ENCODE data around the gene LYRM9.
"Not testable (repeated sequence)": the region's sequence is repeated elsewhere in the genome, so short reads cannot be mapped to it uniquely, and the experiment has no call there.

The LYRM9 gene

DNA sequence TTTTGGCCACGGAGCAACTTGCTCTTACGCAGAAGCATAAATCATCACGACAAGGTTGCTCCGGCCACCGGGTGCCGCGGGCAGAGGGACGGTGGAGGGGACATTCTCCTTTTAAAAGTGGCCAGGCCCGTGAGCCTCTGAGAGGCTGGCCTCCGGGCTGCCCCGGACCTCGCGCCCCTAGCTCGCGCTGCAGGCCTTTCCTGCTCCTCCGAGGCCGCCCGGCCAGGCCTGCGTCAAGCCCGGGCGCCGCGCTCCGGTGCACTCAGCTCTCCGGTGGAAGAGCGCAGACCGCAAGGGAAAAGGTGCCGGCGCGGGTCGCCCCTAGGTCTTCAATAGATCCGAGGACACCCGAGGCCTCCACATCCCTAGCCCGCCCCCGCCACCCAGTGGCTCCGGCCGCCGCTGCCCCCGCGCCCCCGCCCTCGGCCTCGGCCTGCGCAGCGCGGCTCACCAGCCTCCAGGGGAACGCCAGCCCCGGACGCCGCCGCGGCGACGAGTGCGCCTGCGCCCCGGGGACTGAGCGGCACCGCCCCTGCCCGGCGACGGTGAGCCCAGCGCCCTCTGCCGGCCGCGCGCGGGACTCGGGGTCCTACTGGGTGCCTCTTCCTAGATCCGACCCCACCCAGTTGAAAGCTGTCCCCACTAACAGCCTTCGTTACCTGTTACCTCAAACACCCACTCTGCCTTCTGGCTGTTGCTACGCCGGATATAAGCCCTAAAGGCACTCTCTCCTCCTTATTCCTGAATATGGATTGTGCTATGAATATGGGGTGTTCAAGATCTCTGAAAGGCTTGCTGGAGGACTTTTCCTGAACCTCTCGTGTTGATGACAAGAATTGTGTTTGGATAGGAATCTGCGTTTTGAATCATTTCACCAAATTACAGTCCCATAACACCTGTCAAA, at the start of gene LYRM9:
TSS of gene LYRM9 (minus strand) at position 500 of the 904 bp plus-strand sequence. CDS start 10,671 bp downstream, outside the sequence.
- DNase-seq = peak; percentile 71

GRCh38 chr17:27940503-27941428, 47.6 kb upstream of the LYRM9 start:
- no peak for DNase-seq

- no peak for DNase-seq
These were observed 46.6 kb upstream of the LYRM9 start for GRCh38 chr17:27939474-27940465.

DNA sequence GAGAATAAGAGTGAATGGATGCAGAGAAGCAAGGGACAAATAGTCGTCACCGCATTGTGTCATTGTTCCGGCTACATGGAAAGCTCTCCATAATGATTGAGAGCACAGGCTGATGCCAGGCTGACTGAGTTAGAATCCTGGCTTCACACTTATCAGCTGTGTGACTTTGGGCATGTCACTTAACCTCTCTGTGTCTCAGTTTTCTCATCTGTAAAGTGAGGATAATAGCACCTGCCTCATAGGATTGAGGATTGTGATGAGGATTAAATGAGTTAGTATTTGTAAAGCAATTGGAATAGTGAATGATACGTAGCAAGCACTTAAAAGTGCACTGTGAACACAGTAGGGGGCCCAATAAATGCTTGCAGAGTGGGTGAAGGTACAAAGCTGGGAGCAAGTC, 45.7 kb upstream of the LYRM9 start:
- no peak for DNase-seq

- DNase-seq = no peak
These were observed 45.1 kb upstream of the LYRM9 start for GRCh38 chr17:27938241-27938640.

GRCh38 chr17:27937025-27937546, 43.9 kb upstream of the LYRM9 start:
- no peak for DNase-seq

DNA sequence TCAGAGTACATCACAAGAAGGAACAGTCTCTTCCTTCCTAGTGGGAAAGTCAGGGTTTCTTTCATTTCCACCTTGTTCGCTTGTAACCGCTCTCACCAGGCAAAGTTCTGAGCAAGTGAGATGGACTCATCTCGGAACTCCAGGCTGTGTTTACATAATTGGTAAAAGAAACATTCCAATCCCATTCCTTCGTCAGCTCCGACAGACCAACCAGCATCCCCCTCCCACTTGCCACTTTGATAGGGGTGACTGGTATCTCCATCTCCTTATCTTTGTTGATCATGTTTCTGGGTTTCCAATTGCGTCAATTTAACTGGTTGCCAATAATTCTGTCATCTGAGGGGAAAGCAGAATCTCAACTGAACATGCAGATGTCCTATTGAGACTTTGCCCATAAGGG, 36.8 kb upstream of the LYRM9 start:
- DNase-seq = no peak

GRCh38 chr17:27928587-27928986, 35.4 kb upstream of the LYRM9 start:
- DNase-seq = no peak

GRCh38 chr17:27927781-27928180, 34.6 kb upstream of the LYRM9 start:
- DNase-seq = no peak

DNA sequence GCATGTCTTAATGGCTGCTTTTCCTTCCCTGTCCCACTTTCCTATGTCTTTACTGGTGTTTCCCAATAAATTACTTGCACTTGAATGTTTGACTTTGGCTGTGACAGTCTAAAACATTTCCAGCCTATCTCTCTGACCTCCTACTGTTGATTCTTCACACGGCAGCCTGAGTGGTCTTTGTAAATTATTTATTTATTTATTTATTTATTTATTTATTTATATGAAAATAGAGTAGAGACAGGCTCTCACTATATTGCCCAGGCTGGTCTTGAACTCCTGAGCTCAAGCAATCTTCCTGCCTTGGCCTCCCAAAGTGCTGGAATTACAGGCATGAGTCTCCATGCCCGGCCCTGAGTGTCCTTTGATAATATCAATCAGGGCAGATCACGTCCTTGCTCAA, 28.4 kb upstream of the LYRM9 start:
- DNase-seq = no peak

- DNase-seq = no peak
These were observed 27.9 kb upstream of the LYRM9 start for GRCh38 chr17:27921077-27921476.

- DNase-seq = no peak
These were observed 27.4 kb upstream of the LYRM9 start for GRCh38 chr17:27920569-27920968.

GRCh38 chr17:27919079-27919478, 25.9 kb upstream of the LYRM9 start:
- DNase-seq = no peak

- DNase-seq = no peak
These were observed 25.3 kb upstream of the LYRM9 start for GRCh38 chr17:27918498-27918897.

GRCh38 chr17:27917000-27917399, 23.8 kb upstream of the LYRM9 start:
- DNase-seq = no peak

GRCh38 chr17:27915709-27916108, 22.5 kb upstream of the LYRM9 start:
- DNase-seq = no peak

- no peak for DNase-seq
These were observed 21.2 kb upstream of the LYRM9 start for GRCh38 chr17:27914382-27914781.

DNA sequence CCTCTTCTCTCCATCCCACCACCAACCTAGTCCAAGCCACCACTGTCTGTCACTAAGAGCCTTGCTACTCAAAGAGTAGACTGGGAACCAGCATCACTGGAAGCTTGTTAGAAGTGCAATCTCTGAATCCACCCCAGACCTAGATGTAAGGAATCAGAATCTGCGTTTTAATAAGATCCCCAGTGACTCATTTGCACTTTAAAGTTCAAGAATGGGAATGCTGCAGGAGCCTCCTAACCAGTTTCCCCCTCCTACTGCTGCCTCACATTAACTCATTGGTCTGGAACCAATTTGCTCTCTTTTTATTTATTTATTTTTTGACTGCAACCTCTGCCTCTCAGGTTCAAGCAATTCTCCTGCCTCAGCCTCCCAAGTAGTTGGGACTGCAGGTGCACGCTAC, 19.8 kb upstream of the LYRM9 start:
- no peak for DNase-seq

- not testable (repeated sequence) for DNase-seq
These were observed 19.1 kb upstream of the LYRM9 start for GRCh38 chr17:27912299-27912698.

GRCh38 chr17:27907976-27908558, 14.9 kb upstream of the LYRM9 start:
- no peak for DNase-seq

GRCh38 chr17:27906623-27907022, 13.5 kb upstream of the LYRM9 start:
- no peak for DNase-seq

- no peak for DNase-seq
These were observed 13.0 kb upstream of the LYRM9 start for GRCh38 chr17:27906226-27906580.
